ENCODE data around the gene NT5DC1. TPM values are rescaled to one million over a fixed set of nuclear protein-coding genes. Genes with fewer than 3 reads are reported as not detected.

Gene NT5DC1
- polyA plus RNA-seq, 1 of the 3 experiments (the other 2 are of a cell fraction), result 20.3 TPM

GRCh38 chr6:116286773-116287358 lies 186.2 kb downstream of the NT5DC1 start:
- 53% methylated on average over 1 of the region's 1 CpG for WGBS (ENCODE audit: low lambda C conversion rate)
- TF ChIP-seq MXI1 (IDR thresholded peaks at IDR 0.05; ENCODE audit: low read depth, low read length) (no peak), FOXM1 (IDR thresholded peaks at IDR 0.05; ENCODE audit: low read depth) (no peak), EP300 (IDR thresholded peaks at IDR 0.05; ENCODE audit: borderline replicate concordance in 1 of 2, low read depth in 1 of 2, low read length in 1 of 2) (no peak), FOSL2 (IDR thresholded peaks at IDR 0.05; ENCODE audit: borderline replicate concordance, low read depth) (no peak), EZH2phosphoT487 (IDR thresholded peaks at IDR 0.05; ENCODE audit: borderline replicate concordance, low read depth) (no peak), GABPA (IDR thresholded peaks at IDR 0.05; ENCODE audit: low read depth) (no peak), JUND (IDR thresholded peaks at IDR 0.05) (no peak), YY1 (IDR thresholded peaks at IDR 0.05; ENCODE audit: low read depth) (no peak), TAF1 (IDR thresholded peaks at IDR 0.05; ENCODE audit: borderline replicate concordance, low read depth, low read length) (no peak), RCOR1 (IDR thresholded peaks at IDR 0.05; ENCODE audit: low read length) (no peak), ZBTB33 (IDR thresholded peaks at IDR 0.05; ENCODE audit: borderline replicate concordance, low read depth) (no peak), SIN3A (IDR thresholded peaks at IDR 0.05; ENCODE audit: borderline replicate concordance, low read depth, low read length) (no peak), IRF3 (IDR thresholded peaks at IDR 0.05; ENCODE audit: low read depth, low read length) (no peak), SMC3 (IDR thresholded peaks at IDR 0.05; ENCODE audit: low read depth, low read length) (no peak), MEF2A (IDR thresholded peaks at IDR 0.05; ENCODE audit: borderline replicate concordance, low read depth) (no peak), RXRA (IDR thresholded peaks at IDR 0.05; ENCODE audit: borderline replicate concordance, low read depth) (no peak), NRF1 (IDR thresholded peaks at IDR 0.05; ENCODE audit: low read depth, low read length) (no peak), GATA2 (CRISPR knock-in tag; IDR thresholded peaks at IDR 0.05) (no peak), RAD21 (IDR thresholded peaks at IDR 0.05; ENCODE audit: low read length) (no peak)
- H3K4me1 ChIP-seq (ENCODE audit: control insufficient read depth in 1 of 2, insufficient read depth in 2 of 2, low read depth in 1 of 2, low read length in 1 of 2), result no peaks in the 10 kb centered on the region
- H3K27ac ChIP-seq (ENCODE audit: low read depth in 2 of 2, low read length in 1 of 2), result no peak overlapping the region
- H4K20me1 ChIP-seq (ENCODE audit: insufficient read depth), result no peaks in the 10 kb centered on the region
- no peak overlapping the region for H3K9ac ChIP-seq
- ChIA-PET CTCF (interaction anchor here (0.6 to 3.3 kb wide), 69 partner anchors 8 to 565 kb away, joined by 3 to 58 read pairs (median 5); partner anchors contain the start of genes CALHM4, CALHM5, CALHM6 and RWDD1), POLR2A (interaction anchor here (1.3 kb wide), 1 partner anchor 7 kb away, joined by 3 read pairs; the partner anchor contains the start of gene TSPYL1)
- H3K27me3 ChIP-seq (ENCODE audit: insufficient read depth), result no peaks in the 10 kb centered on the region
- no peaks in the 10 kb centered on the region for H3F3A ChIP-seq (replicated peaks; ENCODE audit: insufficient read depth)
- no peaks in the 10 kb centered on the region for H3K36me3 ChIP-seq (replicated peaks in 1 of 2; ENCODE audit: control insufficient read depth in 1 of 2, insufficient read depth in 2 of 2, low read length in 1 of 2)
- no peak overlapping the region for H3K4me3 ChIP-seq (ENCODE audit: low read depth in 2 of 2, low read length in 1 of 2)
- H3K9me2 ChIP-seq, result no peaks in the 10 kb centered on the region
- no peak overlapping the region for H3K4me2 ChIP-seq
- no peaks in the 10 kb centered on the region for H3K9me3 ChIP-seq
- no peak for DNase-seq
- H3K79me2 ChIP-seq (ENCODE audit: insufficient read depth), result no peaks in the 10 kb centered on the region
- no peak overlapping the region for H2AFZ ChIP-seq (ENCODE audit: low read depth)
